Stimulated activated naive B cell treated with anti-CD40 and anti-IgM and Interleukin-4, amounts not matched to agents 10 μg/mL and 1 μg/mL and 100 μg/mL, for 72 hours (primary cell): Measurements from ENCODE around the gene GABRB1.

ENCODE experiments used
- ATAC-seq, 2 donors: fragments of 150-1000 bp; cut with Tn5 transposase; replicated peaks; 2 replicates each; pipeline ENCODE4 v1.10.0; 2021; ENCODE audit warnings: moderate library complexity in 1 of 2
- DNase-seq: peaks from one replicate; pipeline ENCODE4 v3.0.0; 2021
- H3K27ac Mint-ChIP-seq: one replicate; pipeline ENCODE4 v1.8.0; 2022; ENCODE audit warnings: mild to moderate bottlenecking, mixed read lengths
- H3K27me3 Mint-ChIP-seq, 2 donors: one replicate each; pipeline ENCODE4 v1.8.0; 2022; ENCODE audit warnings: mixed read lengths in 2 of 2
- H3K36me3 Mint-ChIP-seq, 2 donors: one replicate each; pipeline ENCODE4 v1.8.0; 2022; ENCODE audit warnings: mixed read lengths in 2 of 2, mild to moderate bottlenecking in 1 of 2
- H3K4me1 Mint-ChIP-seq, 2 donors: one replicate each; pipeline ENCODE4 v1.8.0; 2022; ENCODE audit warnings: mixed read lengths in 2 of 2, mild to moderate bottlenecking in 1 of 2
- H3K4me3 Mint-ChIP-seq, 2 donors: one replicate each; pipeline ENCODE4 v1.8.0; 2022; ENCODE audit warnings: mild to moderate bottlenecking in 2 of 2, mixed read lengths in 2 of 2, moderate library complexity in 1 of 2
- H3K9me3 Mint-ChIP-seq, 2 donors: one replicate each; pipeline ENCODE4 v1.8.0; 2022; ENCODE audit warnings: mixed read lengths in 2 of 2, mild to moderate bottlenecking in 1 of 2

Gene GABRB1

GRCh38 chr4:47221721-47222120 lies 190.4 kb downstream of the GABRB1 start:
- no peak overlapping the region for H3K4me3 Mint-ChIP-seq
- H3K4me1 Mint-ChIP-seq, result no peaks in the 10 kb centered on the region
- DNase-seq (no peak), ATAC-seq (no peak)
- no peak overlapping the region for H3K27ac Mint-ChIP-seq
- H3K9me3 Mint-ChIP-seq, result peaks cover 0 to 1% of the 10 kb centered on the region in 2 donors
- H3K27me3 Mint-ChIP-seq, result no peaks in the 10 kb centered on the region
- no peaks in the 10 kb centered on the region for H3K36me3 Mint-ChIP-seq

- DNase-seq (no peak), ATAC-seq (no peak)
- Mint-ChIP-seq H3K36me3 (no peaks in the 10 kb centered on the region), H3K4me1 (no peaks in the 10 kb centered on the region), H3K27ac (no peak overlapping the region), H3K4me3 (no peak overlapping the region), H3K9me3 (peaks cover 0 to 1% of the 10 kb centered on the region in 2 donors), H3K27me3 (no peaks in the 10 kb centered on the region)
These were observed 190.9 kb downstream of the GABRB1 start for GRCh38 chr4:47222276-47222675.

- H3K9me3 Mint-ChIP-seq, result peaks cover 0 to 1% of the 10 kb centered on the region in 2 donors
- no peak overlapping the region for H3K27ac Mint-ChIP-seq
These were observed 193.0 kb downstream of the GABRB1 start for GRCh38 chr4:47224361-47224760.

GRCh38 chr4:47235721-47236120 lies 204.4 kb downstream of the GABRB1 start:
- no peak overlapping the region for H3K4me3 Mint-ChIP-seq
- no peaks in the 10 kb centered on the region for H3K9me3 Mint-ChIP-seq
- DNase-seq (no peak), ATAC-seq (no peak)
- no peaks in the 10 kb centered on the region for H3K36me3 Mint-ChIP-seq
- H3K27ac Mint-ChIP-seq, result no peak overlapping the region
- no peaks in the 10 kb centered on the region for H3K4me1 Mint-ChIP-seq
- peaks cover 0 to 4% of the 10 kb centered on the region in 2 donors for H3K27me3 Mint-ChIP-seq

More at GRCh38 chr4:47224361-47224760, 193.0 kb downstream of the GABRB1 start:
- Mint-ChIP-seq H3K4me1 (no peaks in the 10 kb centered on the region), H3K4me3 (no peak overlapping the region), H3K27me3 (no peaks in the 10 kb centered on the region), H3K36me3 (no peaks in the 10 kb centered on the region)
- ATAC-seq (no peak), DNase-seq (no peak)

GRCh38 chr4:47238667-47239066 lies 207.3 kb downstream of the GABRB1 start:
- no peak for DNase-seq

GRCh38 chr4:47239649-47240048 lies 208.3 kb downstream of the GABRB1 start:
- no peak for DNase-seq
- no peaks in the 10 kb centered on the region for H3K36me3 Mint-ChIP-seq
- no peaks in the 10 kb centered on the region for H3K4me1 Mint-ChIP-seq
- ATAC-seq, result no peak
- H3K27me3 Mint-ChIP-seq, result peaks cover 0 to 3% of the 10 kb centered on the region in 2 donors
- H3K27ac Mint-ChIP-seq, result no peak overlapping the region
- H3K9me3 Mint-ChIP-seq, result peaks cover 0 to 2% of the 10 kb centered on the region in 2 donors
- H3K4me3 Mint-ChIP-seq, result no peak overlapping the region

More at GRCh38 chr4:47238667-47239066, 207.3 kb downstream of the GABRB1 start:
- no peaks in the 10 kb centered on the region for H3K36me3 Mint-ChIP-seq
- peaks cover 0 to 4% of the 10 kb centered on the region in 2 donors for H3K27me3 Mint-ChIP-seq
- no peak overlapping the region for H3K4me3 Mint-ChIP-seq
- H3K9me3 Mint-ChIP-seq, result peaks cover 0 to 2% of the 10 kb centered on the region in 2 donors
- no peak overlapping the region for H3K27ac Mint-ChIP-seq
- ATAC-seq, result no peak
- no peaks in the 10 kb centered on the region for H3K4me1 Mint-ChIP-seq

GRCh38 chr4:47251348-47252135 lies 220.2 kb downstream of the GABRB1 start:
- Mint-ChIP-seq H3K27me3 (peaks cover 0 to 8% of the 10 kb centered on the region in 2 donors), H3K4me1 (no peaks in the 10 kb centered on the region), H3K27ac (no peak overlapping the region), H3K9me3 (peaks cover 8 to 9% of the 10 kb centered on the region in 2 donors), H3K4me3 (no peak overlapping the region), H3K36me3 (no peaks in the 10 kb centered on the region)
- DNase-seq, result no peak
- ATAC-seq, result no peak

GRCh38 chr4:47263721-47264120 lies 232.4 kb downstream of the GABRB1 start:
- Mint-ChIP-seq H3K27me3 (no peaks in the 10 kb centered on the region), H3K9me3 (peaks cover 0 to 6% of the 10 kb centered on the region in 2 donors), H3K36me3 (no peaks in the 10 kb centered on the region), H3K27ac (no peak overlapping the region), H3K4me1 (no peaks in the 10 kb centered on the region), H3K4me3 (no peak overlapping the region)
- ATAC-seq, result no peak
- no peak for DNase-seq

- Mint-ChIP-seq H3K27ac (no peak overlapping the region), H3K36me3 (no peaks in the 10 kb centered on the region), H3K9me3 (no peaks in the 10 kb centered on the region), H3K4me1 (no peaks in the 10 kb centered on the region), H3K4me3 (no peak overlapping the region), H3K27me3 (no peaks in the 10 kb centered on the region)
- DNase-seq, result no peak
- ATAC-seq, result no peak
These were observed 239.0 kb downstream of the GABRB1 start for GRCh38 chr4:47270201-47270888.

GRCh38 chr4:47271291-47271690 lies 239.9 kb downstream of the GABRB1 start:
- ATAC-seq (no peak), DNase-seq (no peak)
- Mint-ChIP-seq H3K27me3 (no peaks in the 10 kb centered on the region), H3K9me3 (no peaks in the 10 kb centered on the region), H3K27ac (no peak overlapping the region), H3K4me3 (no peak overlapping the region), H3K36me3 (no peaks in the 10 kb centered on the region), H3K4me1 (no peaks in the 10 kb centered on the region)

- DNase-seq, result no peak
- ATAC-seq, result no peak
- Mint-ChIP-seq H3K4me3 (no peak overlapping the region), H3K4me1 (no peaks in the 10 kb centered on the region), H3K27me3 (no peaks in the 10 kb centered on the region), H3K27ac (no peak overlapping the region), H3K36me3 (no peaks in the 10 kb centered on the region), H3K9me3 (peaks cover 0 to 2% of the 10 kb centered on the region in 2 donors)
These were observed 243.5 kb downstream of the GABRB1 start for GRCh38 chr4:47274901-47275300.

- Mint-ChIP-seq H3K36me3 (no peaks in the 10 kb centered on the region), H3K4me1 (no peaks in the 10 kb centered on the region), H3K27ac (no peak overlapping the region), H3K27me3 (no peaks in the 10 kb centered on the region), H3K4me3 (no peak overlapping the region), H3K9me3 (peaks cover 0 to 2% of the 10 kb centered on the region in 2 donors)
- DNase-seq, result no peak
- ATAC-seq, result no peak
These were observed 244.2 kb downstream of the GABRB1 start for GRCh38 chr4:47275595-47275994.

- no peaks in the 10 kb centered on the region for H3K4me1 Mint-ChIP-seq
These were observed 247.3 kb downstream of the GABRB1 start for GRCh38 chr4:47278631-47279030.

GRCh38 chr4:47287735-47288134 lies 256.4 kb downstream of the GABRB1 start:
- no peaks in the 10 kb centered on the region for H3K4me1 Mint-ChIP-seq
- no peak overlapping the region for H3K4me3 Mint-ChIP-seq
- peaks cover 8 to 10% of the 10 kb centered on the region in 2 donors for H3K27me3 Mint-ChIP-seq
- peaks cover 0 to 4% of the 10 kb centered on the region in 2 donors for H3K9me3 Mint-ChIP-seq
- H3K36me3 Mint-ChIP-seq, result no peaks in the 10 kb centered on the region
- no peak overlapping the region for H3K27ac Mint-ChIP-seq
- DNase-seq (no peak), ATAC-seq (no peak)

More at GRCh38 chr4:47278631-47279030, 247.3 kb downstream of the GABRB1 start:
- peaks cover 0 to 3% of the 10 kb centered on the region in 2 donors for H3K27me3 Mint-ChIP-seq
- H3K27ac Mint-ChIP-seq, result no peak overlapping the region
- no peaks in the 10 kb centered on the region for H3K36me3 Mint-ChIP-seq
- DNase-seq (no peak), ATAC-seq (no peak)
- H3K9me3 Mint-ChIP-seq, result peaks cover 0 to 2% of the 10 kb centered on the region in 2 donors
- H3K4me3 Mint-ChIP-seq, result no peak overlapping the region

- Mint-ChIP-seq H3K9me3 (peaks cover 0 to 4% of the 10 kb centered on the region in 2 donors), H3K4me1 (no peaks in the 10 kb centered on the region), H3K27me3 (peaks cover 8 to 10% of the 10 kb centered on the region in 2 donors), H3K36me3 (no peaks in the 10 kb centered on the region), H3K27ac (no peak overlapping the region), H3K4me3 (no peak overlapping the region)
- ATAC-seq (no peak), DNase-seq (no peak)
These were observed 258.4 kb downstream of the GABRB1 start for GRCh38 chr4:47289805-47290204.
